ENCODE measurements around the gene CD200R1L. TPM values are rescaled to one million over a fixed set of nuclear protein-coding genes. Genes with fewer than 3 reads are reported as not detected.
A peak's percentile ranks its signal among the peaks of the same experiment; 100 is the strongest.

Gene CD200R1L
- total and polyA plus RNA-seq, 7 donors = not detected

DNA sequence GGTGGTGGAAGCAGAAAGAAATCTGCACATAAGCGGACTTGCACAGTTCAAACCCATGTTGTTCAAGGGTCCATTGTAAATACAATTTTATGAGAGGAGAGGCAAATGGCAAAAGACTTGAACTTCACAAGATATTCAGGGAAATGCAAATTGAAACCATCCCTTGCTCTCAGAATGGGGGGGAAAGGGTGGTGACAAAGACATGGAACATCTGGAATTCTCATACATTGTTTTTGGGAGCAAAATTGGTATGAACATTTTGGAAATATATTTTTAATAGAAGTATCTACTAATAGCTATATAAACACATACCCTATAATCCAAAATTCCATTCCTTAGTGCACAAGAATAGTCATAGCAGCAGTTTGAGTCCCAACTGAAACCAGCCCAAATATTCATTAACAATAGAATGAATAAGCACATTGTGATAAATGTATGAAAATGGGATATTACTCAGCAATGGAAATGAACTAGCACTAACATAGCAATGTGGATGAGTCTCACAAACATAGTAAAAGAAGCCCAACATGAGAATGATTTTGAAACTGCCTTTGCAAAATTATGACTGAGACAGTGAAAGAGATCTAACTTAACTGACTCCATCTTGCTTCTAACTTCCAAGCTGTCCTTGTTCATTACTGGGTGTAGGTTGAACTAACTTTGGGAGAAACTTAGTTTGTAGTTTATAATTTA is 77.2 kb downstream of the CD200R1L start:
- DNase-seq = no peak
- Histone ChIP-seq H3K27me3 (no peaks in the 10 kb centered on the region), H3K4me1 (peaks cover 0 to 14% (median 11%) of the 10 kb centered on the region in 4 donors), H3K27ac (peak overlapping the region in 1 of 4 donors; percentile 31), H3K9me3 (no peaks in the 10 kb centered on the region), H3K36me3 (no peaks in the 10 kb centered on the region), H3K4me3 (no peak overlapping the region)
- intact Hi-C loops (cut with DNase I) = no loop called here
- TF ChIP-seq POLR2A (IDR thresholded peaks at IDR 0.05) (no peak), EP300 (IDR thresholded peaks at IDR 0.05) (no peak), POLR2AphosphoS5 (IDR thresholded peaks at IDR 0.05) (no peak)
- TF ChIP-seq, protein P1, sequence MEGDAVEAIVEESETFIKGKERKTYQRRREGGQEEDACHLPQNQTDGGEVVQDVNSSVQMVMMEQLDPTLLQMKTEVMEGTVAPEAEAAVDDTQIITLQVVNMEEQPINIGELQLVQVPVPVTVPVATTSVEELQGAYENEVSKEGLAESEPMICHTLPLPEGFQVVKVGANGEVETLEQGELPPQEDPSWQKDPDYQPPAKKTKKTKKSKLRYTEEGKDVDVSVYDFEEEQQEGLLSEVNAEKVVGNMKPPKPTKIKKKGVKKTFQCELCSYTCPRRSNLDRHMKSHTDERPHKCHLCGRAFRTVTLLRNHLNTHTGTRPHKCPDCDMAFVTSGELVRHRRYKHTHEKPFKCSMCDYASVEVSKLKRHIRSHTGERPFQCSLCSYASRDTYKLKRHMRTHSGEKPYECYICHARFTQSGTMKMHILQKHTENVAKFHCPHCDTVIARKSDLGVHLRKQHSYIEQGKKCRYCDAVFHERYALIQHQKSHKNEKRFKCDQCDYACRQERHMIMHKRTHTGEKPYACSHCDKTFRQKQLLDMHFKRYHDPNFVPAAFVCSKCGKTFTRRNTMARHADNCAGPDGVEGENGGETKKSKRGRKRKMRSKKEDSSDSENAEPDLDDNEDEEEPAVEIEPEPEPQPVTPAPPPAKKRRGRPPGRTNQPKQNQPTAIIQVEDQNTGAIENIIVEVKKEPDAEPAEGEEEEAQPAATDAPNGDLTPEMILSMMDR (IDR thresholded peaks at IDR 0.05) = no peak
- WGBS, 2 donors = 78 to 84% methylated on average over 1 of the region's 1 CpG

DNA sequence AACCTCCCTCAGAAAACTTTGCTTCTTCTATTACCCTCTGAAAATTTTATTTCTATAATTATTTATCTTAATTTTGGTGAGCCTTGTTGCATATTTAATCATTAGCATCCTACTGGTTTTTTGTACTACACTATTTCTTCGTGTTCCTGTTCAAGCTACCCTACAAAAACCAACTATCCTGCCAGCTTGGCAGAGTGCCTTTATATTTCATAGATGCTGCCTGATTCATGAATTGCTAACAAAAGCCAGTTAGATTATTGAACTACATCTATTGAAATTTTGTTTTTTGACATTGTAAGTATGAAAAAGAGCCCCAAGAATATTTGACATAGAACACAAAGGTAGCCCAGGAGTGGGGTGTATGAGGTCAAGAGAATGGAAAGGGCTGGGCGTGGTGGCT is 78.9 kb downstream of the CD200R1L start:
- no peak for DNase-seq
- 76 to 93% methylated on average over 2 of the region's 2 CpGs for WGBS, 2 donors
- H3K4me1 ChIP-seq = peaks cover 0 to 10% (median 8%) of the 10 kb centered on the region in 4 donors
- intact Hi-C loops (cut with DNase I) = no loop called here
- no peak overlapping the region for H3K4me3 ChIP-seq
- no peaks in the 10 kb centered on the region for H3K36me3 ChIP-seq
- H3K27ac ChIP-seq = no peak overlapping the region
- H3K27me3 ChIP-seq = no peaks in the 10 kb centered on the region
- no peaks in the 10 kb centered on the region for H3K9me3 ChIP-seq
- TF ChIP-seq EP300 (IDR thresholded peaks at IDR 0.05) (no peak), POLR2AphosphoS5 (IDR thresholded peaks at IDR 0.05) (no peak), POLR2A (IDR thresholded peaks at IDR 0.05) (no peak)
- TF ChIP-seq, protein P1 (IDR thresholded peaks at IDR 0.05) = no peak

DNA sequence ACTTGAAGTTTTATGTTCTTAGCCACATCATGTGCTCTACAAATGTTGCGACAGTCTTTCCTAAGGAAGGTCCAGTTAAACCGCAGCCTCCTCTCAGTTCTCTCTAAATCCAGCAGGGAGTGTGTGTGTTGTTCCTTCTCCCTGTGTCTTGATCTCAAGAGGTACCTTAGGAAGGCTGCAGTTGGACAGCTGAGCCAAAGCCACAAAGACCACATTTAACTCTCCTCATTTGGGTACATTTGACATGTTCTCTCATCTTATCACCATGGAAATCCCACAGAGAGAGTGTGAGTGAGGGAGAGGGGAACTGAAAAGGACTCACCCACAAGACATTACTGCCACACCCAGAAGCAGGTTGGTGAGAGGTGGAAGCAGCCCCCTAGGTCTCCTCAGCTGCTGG is 79.5 kb downstream of the CD200R1L start:
- H3K4me1 ChIP-seq = peaks cover 0 to 4% (median 2%) of the 10 kb centered on the region in 4 donors
- no peaks in the 10 kb centered on the region for H3K9me3 ChIP-seq
- DNase-seq = no peak
- H3K36me3 ChIP-seq = no peaks in the 10 kb centered on the region
- H3K27ac ChIP-seq = no peak overlapping the region
- intact Hi-C loops (cut with DNase I) = no loop called here
- TF ChIP-seq EP300 (IDR thresholded peaks at IDR 0.05) = no peak
- no peak for TF ChIP-seq POLR2A (IDR thresholded peaks at IDR 0.05)
- TF ChIP-seq POLR2AphosphoS5 (IDR thresholded peaks at IDR 0.05) = no peak
- TF ChIP-seq, protein P1 (IDR thresholded peaks at IDR 0.05) = no peak
- H3K4me3 ChIP-seq = no peak overlapping the region
- WGBS, 2 donors = 84% methylated on average over 2 of the region's 2 CpGs
- no peaks in the 10 kb centered on the region for H3K27me3 ChIP-seq

Other genes with a start within 250 kb of the CD200R1L start
- gene CCDC80, start 205.7 kb downstream of the CD200R1L start, total RNA-seq = 100 to 1,000 TPM in 1 of 4 donors, 10 to 100 TPM in 3; 18.8 to 201 (median 43.8) TPM
- 10 to 100 TPM in 2 of 3 donors, 1 to 10 TPM in 1; 1.8 to 30.0 (median 12.1) TPM for gene CCDC80, start 205.7 kb downstream of the CD200R1L start, polyA plus RNA-seq
- gene CD200R1, start 128.2 kb upstream of the CD200R1L start, total RNA-seq = 1 to 10 TPM in 3 of 4 donors, not detected in 1; 1.4 to 5.0 (median 2.5) TPM
- under 1 TPM; 0.60 to 0.92 (median 0.83) TPM for gene CD200R1, start 128.2 kb upstream of the CD200R1L start, polyA plus RNA-seq
- 10 to 100 TPM; 20.4 to 38.2 (median 32.8) TPM for gene GTPBP8, start 144.1 kb upstream of the CD200R1L start, total RNA-seq
- gene GTPBP8, start 144.1 kb upstream of the CD200R1L start, polyA plus RNA-seq = 10 to 100 TPM; 11.3 to 20.6 (median 16.8) TPM

Data from sigmoid colon (tissue), 7 donors.